ENCODE data around the gene TRNAU1AP. TPM values are rescaled to one million over a fixed set of nuclear protein-coding genes. Genes with fewer than 3 reads are reported as not detected.

TRNAU1AP gene
- 10 to 100 TPM; 20.0 to 36.5 (median 29.9) TPM for total RNA-seq
- polyA plus RNA-seq = 10 to 100 TPM; 14.1 to 27.6 (median 19.5) TPM

DNA sequence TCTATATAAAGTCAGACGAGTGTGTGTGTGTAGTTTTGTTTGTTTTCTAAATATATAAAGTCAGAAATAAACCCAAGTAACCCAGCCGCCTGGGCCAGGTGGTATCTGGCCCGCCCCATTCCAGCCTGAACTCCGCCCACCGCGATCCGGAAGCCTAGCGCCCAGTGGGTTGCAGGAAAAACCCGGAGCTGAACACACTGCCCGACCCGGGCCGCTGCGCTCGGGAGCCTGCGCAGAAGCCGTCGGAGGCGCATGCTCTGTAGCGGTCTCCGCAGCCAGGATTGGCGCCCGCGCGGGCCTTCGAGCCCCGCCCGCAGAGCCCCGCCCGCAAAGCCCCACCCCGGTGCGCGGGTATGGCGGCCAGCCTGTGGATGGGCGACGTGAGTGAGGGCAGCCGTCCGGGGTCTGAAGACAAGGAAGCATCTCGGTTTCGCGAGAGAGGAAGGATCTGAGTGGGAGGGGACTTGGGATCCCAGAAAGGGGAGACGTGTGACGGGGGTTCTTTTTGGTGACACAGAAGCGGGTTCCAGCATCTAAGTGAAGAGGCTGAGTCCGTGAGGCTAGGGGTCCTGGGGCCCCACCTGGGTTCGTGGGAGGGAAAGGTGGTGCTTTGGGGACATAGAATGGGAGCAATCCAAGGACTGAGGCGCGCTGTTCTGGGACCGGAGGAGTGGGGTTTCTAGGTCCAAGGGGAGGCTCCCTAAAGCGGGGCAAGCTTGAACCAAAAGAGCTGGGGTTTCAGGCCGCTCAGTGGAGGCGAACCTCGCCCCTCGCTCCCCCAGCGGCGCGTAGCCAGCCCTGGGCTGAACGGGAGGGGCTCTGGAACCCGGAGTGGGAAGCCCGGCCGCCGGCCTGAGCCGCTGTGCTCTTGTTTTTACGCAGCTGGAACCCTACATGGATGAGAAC, at the start of gene TRNAU1AP:
TSS of gene TRNAU1AP (plus strand) at position 328 of the 906 bp plus-strand sequence. CDS start at position 354, 26 bp downstream.
- TF ChIP-seq EP300 (IDR thresholded peaks at IDR 0.05) (peak in 1 of 4 donors; percentile 68), POLR2AphosphoS5 (IDR thresholded peaks at IDR 0.05) (peak; percentile 92 to 98 (median 95)), POLR2A (IDR thresholded peaks at IDR 0.05) (peak; percentile 64 to 81)
- TF ChIP-seq, protein P1, sequence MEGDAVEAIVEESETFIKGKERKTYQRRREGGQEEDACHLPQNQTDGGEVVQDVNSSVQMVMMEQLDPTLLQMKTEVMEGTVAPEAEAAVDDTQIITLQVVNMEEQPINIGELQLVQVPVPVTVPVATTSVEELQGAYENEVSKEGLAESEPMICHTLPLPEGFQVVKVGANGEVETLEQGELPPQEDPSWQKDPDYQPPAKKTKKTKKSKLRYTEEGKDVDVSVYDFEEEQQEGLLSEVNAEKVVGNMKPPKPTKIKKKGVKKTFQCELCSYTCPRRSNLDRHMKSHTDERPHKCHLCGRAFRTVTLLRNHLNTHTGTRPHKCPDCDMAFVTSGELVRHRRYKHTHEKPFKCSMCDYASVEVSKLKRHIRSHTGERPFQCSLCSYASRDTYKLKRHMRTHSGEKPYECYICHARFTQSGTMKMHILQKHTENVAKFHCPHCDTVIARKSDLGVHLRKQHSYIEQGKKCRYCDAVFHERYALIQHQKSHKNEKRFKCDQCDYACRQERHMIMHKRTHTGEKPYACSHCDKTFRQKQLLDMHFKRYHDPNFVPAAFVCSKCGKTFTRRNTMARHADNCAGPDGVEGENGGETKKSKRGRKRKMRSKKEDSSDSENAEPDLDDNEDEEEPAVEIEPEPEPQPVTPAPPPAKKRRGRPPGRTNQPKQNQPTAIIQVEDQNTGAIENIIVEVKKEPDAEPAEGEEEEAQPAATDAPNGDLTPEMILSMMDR (IDR thresholded peaks at IDR 0.05) = no peak
- Histone ChIP-seq H3K4me3 (peak within 1 kb of the TSS; percentile 69 to 83 (median 76)), H3K4me1 (peaks cover 0 to 20% (median 5%) of the 10 kb centered on the region in 4 donors), H3K27ac (peak within 1 kb of the TSS; percentile 77 to 89 (median 84)), H3K27me3 (no peaks in the 10 kb centered on the region), H3K36me3 (peaks cover 0 to 32% (median 8%) of the 10 kb centered on the region in 4 donors), H3K9me3 (no peaks in the 10 kb centered on the region)
- 0% methylated on average over 63 of the region's 63 CpGs for WGBS, 2 donors
- peak; percentile 98 for DNase-seq
- intact Hi-C loops (cut with DNase I) = loop anchor here (1.0 to 2.0 kb wide), 2 partner anchors 28 to 34 kb away; no protein-coding TSS in a partner anchor

DNA sequence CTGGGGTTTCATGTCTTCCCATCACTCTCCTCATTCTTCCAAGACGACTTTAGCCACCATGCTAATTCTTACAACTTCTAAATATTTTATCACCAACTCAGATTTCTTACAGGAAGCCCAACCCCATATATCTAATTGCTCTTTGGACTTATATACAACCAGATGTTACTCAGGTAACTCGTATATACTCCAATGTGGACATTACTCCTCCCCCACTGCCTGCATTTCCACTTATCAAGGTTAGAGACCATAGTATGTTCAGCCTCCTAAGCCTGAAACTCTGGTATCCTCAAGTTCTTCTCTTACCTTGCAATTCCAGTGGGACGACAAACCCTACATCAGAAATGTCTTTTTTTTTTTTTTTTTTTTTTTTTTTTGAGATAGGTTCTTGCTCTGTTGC, 49.8 kb upstream of the TRNAU1AP start:
- DNase-seq = no peak
- Histone ChIP-seq H3K9me3 (no peaks in the 10 kb centered on the region), H3K27ac (no peak overlapping the region), H3K4me3 (no peak overlapping the region), H3K4me1 (peaks cover 0 to 23% (median 18%) of the 10 kb centered on the region in 4 donors), H3K27me3 (no peaks in the 10 kb centered on the region), H3K36me3 (peaks cover 0 to 7% (median 3%) of the 10 kb centered on the region in 4 donors)
- WGBS, 2 donors = 21 to 69% methylated on average over 3 of the region's 3 CpGs
- intact Hi-C loops (cut with DNase I) = loop anchor here (10.0 kb wide), 1 partner anchor 268 kb away; the partner anchor contains the start of genes ATP5IF1 and DNAJC8
- no peak for TF ChIP-seq EP300 (IDR thresholded peaks at IDR 0.05)
- TF ChIP-seq, protein P1 (IDR thresholded peaks at IDR 0.05) = no peak

DNA sequence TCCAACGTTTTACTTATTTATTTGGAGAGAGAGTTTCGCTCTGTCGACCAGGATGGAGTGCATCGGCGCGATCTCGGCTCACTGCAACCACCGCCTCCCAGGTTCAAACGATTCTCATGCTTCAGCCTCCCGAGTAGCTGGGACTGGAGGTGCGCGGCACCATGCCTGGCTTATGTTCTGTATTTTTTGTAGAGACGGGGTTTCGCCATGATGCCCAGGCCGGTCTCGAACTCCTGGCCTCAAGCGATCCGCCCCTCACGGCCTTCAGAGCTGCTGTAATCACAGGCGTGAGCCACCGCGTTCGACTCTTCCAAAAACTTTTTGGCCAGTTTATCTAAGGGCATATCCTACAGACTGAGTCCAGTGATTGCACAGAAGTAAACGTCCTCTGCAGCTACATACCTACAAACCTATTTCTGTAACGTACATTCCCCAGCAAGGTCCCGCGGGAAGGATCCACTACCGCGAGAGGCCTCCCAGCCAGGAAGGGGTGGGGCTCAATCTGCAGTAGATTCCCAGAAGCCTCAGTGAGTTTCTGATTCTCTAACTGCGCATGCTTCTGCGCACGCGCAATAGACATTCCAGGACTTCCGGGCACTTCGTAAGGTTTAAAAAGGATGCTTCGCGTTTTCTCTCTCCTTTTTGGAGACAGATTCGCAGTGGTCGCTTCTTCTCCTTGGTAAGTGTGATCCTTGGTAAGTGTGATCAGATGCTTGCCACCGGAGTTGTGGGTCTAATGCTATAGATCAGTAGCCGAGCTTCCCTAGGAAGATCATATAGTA, 47.3 kb upstream of the TRNAU1AP start, which contains the start of gene RCC1:
TSS of gene RCC1 (plus strand) at position 638 of the 782 bp plus-strand sequence. CDS start 23,824 bp downstream, outside the sequence.
- Histone ChIP-seq H3K36me3 (peaks cover 20 to 28% (median 26%) of the 10 kb centered on the region in 4 donors), H3K27ac (peak within 1 kb of the TSS; percentile 77 to 93 (median 90)), H3K9me3 (no peaks in the 10 kb centered on the region), H3K4me1 (peaks cover 5 to 47% (median 42%) of the 10 kb centered on the region in 4 donors), H3K4me3 (peak within 1 kb of the TSS; percentile 55 to 78 (median 71)), H3K27me3 (no peaks in the 10 kb centered on the region)
- WGBS, 2 donors = 1 to 2% methylated on average over 41 of the region's 41 CpGs
- intact Hi-C loops (cut with DNase I) = loop anchor here (5.0 to 10.0 kb wide), 3 partner anchors 133 to 271 kb away; partner anchors contain the start of genes ATP5IF1, DNAJC8 and RNU11
- peak in 1 of 4 donors; percentile 55 for TF ChIP-seq EP300 (IDR thresholded peaks at IDR 0.05)
- TF ChIP-seq, protein P1 (IDR thresholded peaks at IDR 0.05) = no peak
- peak; percentile 97 to 99 (median 98) for TF ChIP-seq POLR2AphosphoS5 (IDR thresholded peaks at IDR 0.05)
- peak; percentile 93 to 94 for TF ChIP-seq POLR2A (IDR thresholded peaks at IDR 0.05)
- peak; percentile 99 for DNase-seq

GRCh38 chr1:28506907-28507246, 46.0 kb upstream of the TRNAU1AP start:
- no peak for DNase-seq
- Histone ChIP-seq H3K27me3 (no peaks in the 10 kb centered on the region), H3K4me3 (peak overlapping the region; percentile 55 to 78 (median 71)), H3K9me3 (no peaks in the 10 kb centered on the region), H3K36me3 (peaks cover 21 to 41% (median 33%) of the 10 kb centered on the region in 4 donors), H3K27ac (peak overlapping the region; percentile 77 to 93 (median 90)), H3K4me1 (peaks cover 5 to 57% (median 50%) of the 10 kb centered on the region in 4 donors)
- WGBS, 2 donors = 0 to 1% methylated on average over 14 of the region's 14 CpGs
- no peak for TF ChIP-seq EP300 (IDR thresholded peaks at IDR 0.05)
- TF ChIP-seq, protein P1 (IDR thresholded peaks at IDR 0.05) = no peak
- TF ChIP-seq POLR2A (IDR thresholded peaks at IDR 0.05) = no peak
- TF ChIP-seq POLR2AphosphoS5 (IDR thresholded peaks at IDR 0.05) = no peak
- intact Hi-C loops (cut with DNase I) = loop anchor here (5.0 to 10.0 kb wide), 3 partner anchors 135 to 272 kb away; partner anchors contain the start of genes ATP5IF1, DNAJC8 and RNU11
